ELF-1 (cell line): ENCODE data around the gene IP6K1.
A peak's percentile ranks its signal among the peaks of the same experiment; 100 is the strongest.
"Not testable (repeated sequence)": the region's sequence is repeated elsewhere in the genome, so short reads cannot be mapped to it uniquely, and the experiment has no call there.

ENCODE experiments used
- DNase-seq: peaks from one replicate; pipeline ENCODE4 v3.0.0-alpha.2; 2016; ENCODE audit warnings: low read depth, low spot score

Gene IP6K1

GRCh38 chr3:49689046-49689907 lies 97.1 kb downstream of the IP6K1 start, which contains the start of the genes MST1 and RNF123:
Gene MST1, minus strand, starts transcription at chr3:49689474. Its CDS starts 783 bp downstream, at chr3:49688691.
Gene RNF123, plus strand, starts transcription at chr3:49689557. Its CDS starts 1,609 bp downstream, at chr3:49691166.
- peak; percentile 95 for DNase-seq

GRCh38 chr3:49688338-49689045 lies 97.8 kb downstream of the IP6K1 start:
- DNase-seq, result not testable (repeated sequence)

DNA sequence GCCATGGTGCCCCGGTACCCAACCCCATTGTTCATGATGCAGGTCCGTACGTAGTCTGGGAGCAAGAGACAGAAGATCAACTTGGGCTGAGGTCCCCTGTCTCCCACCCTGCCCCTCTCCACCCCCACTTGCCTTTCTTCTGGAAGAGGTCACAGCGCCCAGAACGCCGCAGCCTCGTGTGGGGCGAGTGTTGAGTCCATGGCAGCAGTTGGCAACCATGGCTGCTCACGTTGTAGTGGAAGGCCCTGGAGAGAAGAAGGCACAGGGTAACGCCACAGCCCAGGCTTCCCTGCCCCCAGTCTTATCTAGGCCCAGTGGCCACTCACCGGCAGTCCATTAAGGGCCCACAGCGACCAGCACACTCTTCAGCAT lies 98.9 kb downstream of the IP6K1 start:
- not testable (repeated sequence) for DNase-seq

DNA sequence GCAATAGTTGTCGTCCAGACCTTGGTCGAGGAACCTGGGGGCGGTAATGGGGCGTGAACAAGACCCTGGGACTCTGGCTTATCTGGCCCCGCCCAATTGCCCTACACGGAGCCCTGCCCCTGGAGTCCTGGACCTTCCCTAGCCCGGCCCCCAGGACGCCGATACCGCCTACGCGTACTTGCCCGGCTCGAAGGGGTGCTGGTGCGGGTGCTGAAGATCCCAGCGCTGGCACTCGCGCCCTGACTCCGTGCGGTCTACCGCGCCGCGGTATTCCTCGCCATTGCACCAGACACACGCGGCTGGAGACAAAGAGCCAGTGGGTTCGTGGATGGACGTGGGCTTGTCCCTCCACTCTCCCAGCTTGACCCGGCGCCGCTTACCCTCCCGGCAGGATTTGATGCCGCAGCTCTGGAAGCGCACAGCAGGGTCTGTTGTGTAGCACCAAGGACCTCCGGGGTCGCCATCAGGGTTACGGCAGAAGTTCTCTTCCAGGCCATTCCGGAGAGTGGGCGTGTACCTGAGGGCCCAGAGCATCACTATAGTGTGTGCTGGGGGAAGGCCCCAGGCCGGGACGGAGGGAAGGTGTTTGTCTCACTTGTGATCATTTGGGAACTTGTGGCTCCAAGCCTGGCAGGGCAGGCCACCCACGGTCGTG lies 99.4 kb downstream of the IP6K1 start:
- peak; percentile 90 for DNase-seq

GRCh38 chr3:49686346-49686745 lies 100.0 kb downstream of the IP6K1 start:
- DNase-seq, result peak; percentile 81

- DNase-seq, result peak; percentile 26
Observed at GRCh38 chr3:49685846-49686245, 100.5 kb downstream of the IP6K1 start.

DNA sequence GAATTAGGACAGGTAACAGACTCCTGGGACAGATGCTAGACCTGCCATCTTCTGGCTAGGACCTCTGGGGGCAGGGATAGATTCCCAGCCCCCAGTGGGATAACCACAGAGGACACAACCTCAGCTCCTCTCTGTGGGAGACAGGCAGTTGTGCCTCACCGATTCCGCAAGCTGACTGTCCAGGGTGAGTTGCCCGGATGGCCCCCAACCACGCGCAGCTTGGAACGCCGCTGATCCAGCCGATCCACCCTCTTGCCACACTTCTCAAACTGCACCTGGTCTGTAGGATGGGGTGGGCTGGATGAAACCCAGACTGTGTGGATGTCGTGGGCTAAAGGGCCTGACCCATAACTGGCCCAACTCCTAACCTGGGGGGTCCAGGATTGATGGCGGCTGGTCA lies 101.2 kb downstream of the IP6K1 start:
- not testable (repeated sequence) for DNase-seq

- DNase-seq, result not testable (repeated sequence)
Observed at GRCh38 chr3:49684453-49684852, 101.9 kb downstream of the IP6K1 start.

DNA sequence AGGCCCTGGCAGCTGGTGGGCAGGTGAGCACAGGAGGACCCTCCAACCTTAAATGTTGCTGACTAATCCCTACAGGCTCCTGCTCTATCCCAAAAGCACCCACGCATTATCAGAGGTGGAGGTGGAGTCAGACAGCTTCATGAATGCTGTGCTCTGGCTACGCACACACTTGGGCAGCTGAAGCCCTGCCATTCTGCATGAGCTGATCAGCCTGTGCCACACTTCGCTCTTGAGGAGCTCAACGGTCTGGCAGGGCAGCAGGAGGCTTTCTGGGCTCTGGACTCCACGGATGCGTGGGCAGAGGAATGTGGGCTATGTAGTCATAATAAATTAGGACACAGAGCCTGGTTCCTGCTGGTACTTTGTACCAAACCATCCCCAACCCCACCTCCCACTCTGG lies 103.2 kb downstream of the IP6K1 start:
- no peak for DNase-seq

GRCh38 chr3:49681543-49681942 lies 104.8 kb downstream of the IP6K1 start:
- no peak for DNase-seq

DNA sequence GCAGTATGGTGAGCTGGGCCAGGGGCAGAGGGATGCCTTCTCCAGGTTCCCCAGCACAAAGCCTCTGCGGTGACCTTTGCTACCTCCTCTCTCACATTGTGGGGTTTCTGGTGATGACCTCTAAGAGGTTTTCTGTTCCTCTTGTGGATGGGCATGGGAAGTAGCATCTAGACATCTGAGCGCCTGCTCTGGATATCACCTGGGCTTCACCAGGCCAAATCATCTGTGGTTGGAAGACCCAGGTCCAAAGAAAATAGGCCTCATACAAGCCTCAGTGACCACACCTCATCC lies 105.2 kb downstream of the IP6K1 start:
- no peak for DNase-seq

GRCh38 chr3:49680493-49681231 lies 105.7 kb downstream of the IP6K1 start:
- no peak for DNase-seq

- no peak for DNase-seq
Observed at GRCh38 chr3:49675912-49676311, 110.4 kb downstream of the IP6K1 start.

GRCh38 chr3:49674497-49674983 lies 111.8 kb downstream of the IP6K1 start:
- no peak for DNase-seq
